PC-9 (cell line): ENCODE results near the gene ZFAND3. TPM values are rescaled to one million over a fixed set of nuclear protein-coding genes. Genes with fewer than 3 reads are reported as not detected.

ENCODE experiments used
- BruUV-seq: library from RNA; stranded (reverse); fragments of 400-500 nt; replicated peaks from 2 replicates; lab custom pipeline; 2021; lab: Mats Ljungman, UMichigan
- CTCF ChIA-PET: fragments of 300-600 bp; sonication (Branson Sonifier 250); formaldehyde crosslinking; loops from one replicate; lab custom pipeline; 2022; ENCODE audit warnings: antibody characterized with exemption; lab: Charles Lee
- POLR2A ChIA-PET: fragments of 300-600 bp; sonication (Branson Sonifier 250); formaldehyde crosslinking; loops from one replicate; lab custom pipeline; 2022; ENCODE audit warnings: antibody characterized with exemption; ENCODE audit not compliant: unreplicated experiment; lab: Charles Lee
- DNase-seq, 2 experiments: peaks; one replicate each; pipeline versions ENCODE4 v3.0.0 to v3.0.0-alpha.2; 2015 to 2022; ENCODE audit warnings: mixed read lengths in 1 of 2
- H2AFZ ChIP-seq: fragments of 200-600 bp; sonication (generic); 2 replicates; pipeline ENCODE4 v1.8.1; 2017; ENCODE audit warnings: antibody characterized with exemption
- H3F3A ChIP-seq: fragments of 200-600 bp; sonication (generic); 2 replicates; pipeline ENCODE4 v1.8.1; 2017; ENCODE audit warnings: antibody characterized with exemption, mild to moderate bottlenecking, low read depth; ENCODE audit not compliant: insufficient read depth
- H3K27ac ChIP-seq: fragments of 200-600 bp; sonication (generic); 2 replicates; pipeline ENCODE4 v1.6.1; 2016; ENCODE audit warnings: mixed run types
- H3K27me3 ChIP-seq: fragments of 200-600 bp; sonication (generic); 2 replicates; pipeline ENCODE4 v1.6.1; 2016; ENCODE audit warnings: low read depth, mixed run types; ENCODE audit not compliant: insufficient read depth
- H3K36me3 ChIP-seq: fragments of 200-600 bp; sonication (generic); 2 replicates; pipeline ENCODE4 v1.6.1; 2016; ENCODE audit warnings: low read depth, mixed run types
- H3K4me1 ChIP-seq: fragments of 200-600 bp; sonication (generic); replicated peaks from 2 replicates; pipeline ENCODE4 v1.6.1; 2016; ENCODE audit warnings: mixed run types; ENCODE audit not compliant: insufficient read depth
- H3K4me2 ChIP-seq: fragments of 200-600 bp; sonication (generic); 2 replicates; pipeline ENCODE4 v1.6.1; 2017; ENCODE audit warnings: mixed run types
- H3K4me3 ChIP-seq: fragments of 200-600 bp; sonication (generic); 2 replicates; pipeline ENCODE4 v1.6.1; 2016; ENCODE audit warnings: mixed run types
- H3K79me2 ChIP-seq: fragments of 200-600 bp; sonication (generic); 2 replicates; pipeline ENCODE4 v1.6.1; 2017; ENCODE audit warnings: low read depth, mixed run types
- H3K9me2 ChIP-seq: fragments of 200-600 bp; sonication (generic); 2 replicates; pipeline ENCODE4 v1.8.1; 2017; ENCODE audit warnings: mild to moderate bottlenecking; ENCODE audit not compliant: insufficient read depth
- H3K9me3 ChIP-seq: fragments of 200-600 bp; sonication (generic); 2 replicates; pipeline ENCODE4 v1.8.1; 2016; ENCODE audit warnings: low read depth; ENCODE audit not compliant: insufficient read depth
- H4K20me1 ChIP-seq: fragments of 200-600 bp; sonication (generic); 2 replicates; pipeline ENCODE4 v1.8.1; 2017; ENCODE audit not compliant: insufficient read depth
- EZH2 ChIP-seq: fragments of 200-600 bp; sonication (generic); IDR thresholded peaks from 2 replicates; pipeline ENCODE4 v1.8.0; 2017; ENCODE audit warnings: antibody characterized with exemption, low read depth
- intact Hi-C: fragments of 100-400 bp; cut with micrococcal nuclease; formaldehyde crosslinking; loops from one replicate; pipeline ENCODE4 v1.10.0; 2022; ENCODE audit not compliant: unreplicated experiment
- total RNA-seq: library from RNA; stranded (reverse); gene quantifications from 2 replicates; pipeline ENCODE4 v1.2.3, GENCODE V29; 2021
- TF ChIP-seq, protein P1 (sequence below): fragments of 200-600 bp; sonication (generic); conservative IDR thresholded peaks from 2 replicates; pipeline ENCODE4 v1.6.1; 2017; ENCODE audit warnings: mixed run types, antibody characterized with exemption, mild to moderate bottlenecking, moderate library complexity

The ZFAND3 gene
- total RNA-seq, 1 experiment from 2014 or later = 46.8 TPM

DNA sequence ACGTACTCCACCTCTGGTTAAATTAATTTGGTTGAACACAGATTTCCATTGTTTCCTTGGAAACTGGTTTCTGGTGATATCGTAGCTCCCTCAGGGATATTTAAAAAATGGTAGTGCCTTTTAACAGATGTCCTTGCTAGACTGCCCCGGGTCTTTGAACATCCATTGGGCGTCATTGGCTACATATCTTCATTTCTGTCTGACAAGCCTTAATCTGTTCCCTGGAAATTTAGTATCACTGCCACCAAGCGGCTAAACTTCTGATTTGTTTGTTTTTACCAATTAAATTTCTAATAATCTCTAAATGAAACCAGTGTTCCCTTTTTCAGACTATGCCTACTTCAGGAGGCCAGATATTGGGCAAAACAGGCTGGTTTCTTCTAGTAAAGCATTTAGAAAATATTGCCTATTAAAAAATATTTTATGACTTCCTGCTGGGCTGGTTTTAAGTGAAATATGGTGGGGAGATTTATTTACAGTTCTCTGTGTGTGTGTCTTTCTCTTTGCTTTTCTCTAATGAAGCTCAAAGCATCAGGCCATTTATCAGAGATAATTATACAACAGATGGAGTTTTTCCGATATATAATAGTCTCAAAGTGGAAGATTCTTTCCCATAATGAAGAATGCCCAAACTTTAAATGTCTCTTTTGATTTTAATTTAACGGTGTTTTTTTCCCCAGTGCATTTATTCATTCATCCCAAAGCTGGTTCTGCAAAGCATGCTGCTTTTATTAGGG is 249.5 kb downstream of the ZFAND3 start:
- Histone ChIP-seq H3K4me2 (no peak overlapping the region), H3K36me3 (no peaks in the 10 kb centered on the region), H3K4me1 (no peaks in the 10 kb centered on the region), H3K9me2 (no peaks in the 10 kb centered on the region), H4K20me1 (peaks cover 22% of the 10 kb centered on the region; the same call in 1 of the 2 replicates), H3K27me3 (no peaks in the 10 kb centered on the region), H3K9me3 (no peaks in the 10 kb centered on the region), H3K27ac (no peak overlapping the region), H3F3A (no peaks in the 10 kb centered on the region; the same call in 1 of the 2 replicates), H2AFZ (no peak overlapping the region), H3K79me2 (peaks cover 3% of the 10 kb centered on the region; the same call in 1 of the 2 replicates), H3K4me3 (no peak overlapping the region)
- no TSS peak for BruUV-seq
- POLR2A ChIA-PET = no interaction called here
- TF ChIP-seq EZH2 = no peak
- TF ChIP-seq, protein P1, sequence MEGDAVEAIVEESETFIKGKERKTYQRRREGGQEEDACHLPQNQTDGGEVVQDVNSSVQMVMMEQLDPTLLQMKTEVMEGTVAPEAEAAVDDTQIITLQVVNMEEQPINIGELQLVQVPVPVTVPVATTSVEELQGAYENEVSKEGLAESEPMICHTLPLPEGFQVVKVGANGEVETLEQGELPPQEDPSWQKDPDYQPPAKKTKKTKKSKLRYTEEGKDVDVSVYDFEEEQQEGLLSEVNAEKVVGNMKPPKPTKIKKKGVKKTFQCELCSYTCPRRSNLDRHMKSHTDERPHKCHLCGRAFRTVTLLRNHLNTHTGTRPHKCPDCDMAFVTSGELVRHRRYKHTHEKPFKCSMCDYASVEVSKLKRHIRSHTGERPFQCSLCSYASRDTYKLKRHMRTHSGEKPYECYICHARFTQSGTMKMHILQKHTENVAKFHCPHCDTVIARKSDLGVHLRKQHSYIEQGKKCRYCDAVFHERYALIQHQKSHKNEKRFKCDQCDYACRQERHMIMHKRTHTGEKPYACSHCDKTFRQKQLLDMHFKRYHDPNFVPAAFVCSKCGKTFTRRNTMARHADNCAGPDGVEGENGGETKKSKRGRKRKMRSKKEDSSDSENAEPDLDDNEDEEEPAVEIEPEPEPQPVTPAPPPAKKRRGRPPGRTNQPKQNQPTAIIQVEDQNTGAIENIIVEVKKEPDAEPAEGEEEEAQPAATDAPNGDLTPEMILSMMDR = no peak
- intact Hi-C loops = no loop called here
- CTCF ChIA-PET = no interaction called here
- no peak for DNase-seq

DNA sequence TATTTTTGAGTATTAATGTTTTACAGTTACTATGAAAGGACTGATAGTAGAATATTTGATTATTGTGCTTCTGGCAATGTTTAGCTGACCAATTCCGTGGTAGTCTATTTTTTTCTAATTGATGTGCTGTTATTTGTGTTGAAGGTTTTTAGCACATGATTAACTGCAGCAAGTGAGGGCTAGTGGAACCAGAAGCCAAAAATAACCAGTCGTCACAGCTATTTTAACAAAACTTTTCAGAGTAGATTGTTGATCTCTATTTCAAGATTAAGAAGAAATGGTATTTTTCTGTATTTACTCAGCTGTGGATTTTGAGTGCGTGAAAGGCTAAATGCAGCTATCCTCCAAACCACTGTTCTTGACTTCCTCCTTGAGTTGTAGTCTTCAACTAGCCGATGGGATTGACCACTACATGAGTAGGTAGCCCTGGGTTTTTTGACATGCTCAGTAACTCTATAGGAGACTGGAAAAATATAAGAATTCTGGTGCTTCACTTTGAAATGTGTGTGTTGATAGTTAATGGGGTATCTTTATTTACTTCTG is 258.0 kb downstream of the ZFAND3 start:
- no TSS peak for BruUV-seq
- H4K20me1 ChIP-seq = peaks cover 8% of the 10 kb centered on the region; the same call in 1 of the 2 replicates
- H3K4me3 ChIP-seq = no peak overlapping the region
- intact Hi-C loops = no loop called here
- no peak overlapping the region for H3K27ac ChIP-seq
- ChIA-PET POLR2A (no interaction called here), CTCF (interaction anchor here (0.7 kb wide), 1 partner anchor 710 kb away, joined by 4 read pairs; no protein-coding TSS in a partner anchor)
- H3K79me2 ChIP-seq = no peaks in the 10 kb centered on the region; the same call in 1 of the 2 replicates
- peaks cover 4% of the 10 kb centered on the region; the same call in 1 of the 2 replicates for H3K9me2 ChIP-seq
- no peak for DNase-seq
- H3K27me3 ChIP-seq = no peaks in the 10 kb centered on the region
- no peaks in the 10 kb centered on the region for H3K9me3 ChIP-seq
- TF ChIP-seq, protein P1 = no peak
- TF ChIP-seq EZH2 = no peak
- no peak overlapping the region for H3K4me2 ChIP-seq
- no peak overlapping the region for H2AFZ ChIP-seq
- H3F3A ChIP-seq = no peaks in the 10 kb centered on the region
- H3K4me1 ChIP-seq = 0 out of 2 replicates have a peak, but pooled peaks cover 14% of the 10 kb centered on the region
- no peaks in the 10 kb centered on the region for H3K36me3 ChIP-seq

DNA sequence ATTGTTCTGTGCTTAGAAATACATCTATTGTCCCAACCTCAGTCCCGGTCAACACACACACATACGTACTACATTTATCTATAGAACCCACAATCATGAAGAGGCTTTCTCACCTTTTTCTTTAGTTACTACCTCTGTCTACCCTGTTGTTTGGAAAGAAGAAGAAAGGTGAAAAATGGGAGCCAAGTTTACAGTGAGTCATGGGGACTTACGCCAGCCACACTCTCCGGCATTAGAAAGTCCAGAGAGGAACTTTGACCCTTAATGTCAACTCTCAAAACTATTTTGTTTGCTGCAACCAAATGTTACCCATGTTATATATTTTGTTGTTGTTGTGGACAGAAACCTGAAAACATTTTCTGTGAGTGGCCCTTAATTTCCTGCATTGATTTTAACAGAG is 259.1 kb downstream of the ZFAND3 start:
- Histone ChIP-seq H3K4me3 (no peak overlapping the region), H3K27me3 (no peaks in the 10 kb centered on the region), H4K20me1 (peaks cover 8% of the 10 kb centered on the region; the same call in 1 of the 2 replicates), H3K9me2 (peaks cover 4% of the 10 kb centered on the region; the same call in 1 of the 2 replicates), H3F3A (no peaks in the 10 kb centered on the region), H3K9me3 (no peaks in the 10 kb centered on the region), H3K36me3 (no peaks in the 10 kb centered on the region), H3K27ac (no peak overlapping the region), H3K4me2 (no peak overlapping the region), H3K79me2 (no peaks in the 10 kb centered on the region; the same call in 1 of the 2 replicates), H3K4me1 (0 out of 2 replicates have a peak, but pooled peaks cover 14% of the 10 kb centered on the region), H2AFZ (no peak overlapping the region)
- DNase-seq = no peak
- TF ChIP-seq, protein P1 = no peak
- no peak for TF ChIP-seq EZH2
- CTCF ChIA-PET = no interaction called here
- POLR2A ChIA-PET = no interaction called here
- intact Hi-C loops = no loop called here
- no TSS peak for BruUV-seq
